H1 (cell line): Measurements from ENCODE around the gene CD151. TPM values are rescaled to one million over a fixed set of nuclear protein-coding genes. Genes with fewer than 3 reads are reported as not detected.
A peak's percentile ranks its signal among the peaks of the same experiment; 100 is the strongest.

Experiments used
- BACH1 ChIP-seq: IDR thresholded peaks from 2 replicates; pipeline ENCODE4 v1.6.1; 2012; ENCODE audit warnings: low read length, improper control_type of control experiment
- CBX8 ChIP-seq: fragments of 300-800, 300-1000 bp; sonication (generic); IDR thresholded peaks from 2 replicates; pipeline ENCODE4 v1.7.1; 2016; ENCODE audit warnings: low read depth, low read length, borderline replicate concordance
- CHD1 ChIP-seq: IDR thresholded peaks from 2 replicates; pipeline ENCODE4 v1.6.1; 2012; ENCODE audit warnings: low read depth, low read length, improper control_type of control experiment
- CREB1 ChIP-seq: IDR thresholded peaks from 2 replicates; pipeline ENCODE4 v1.6.1; 2012; ENCODE audit warnings: inconsistent platforms
- EGR1 ChIP-seq: IDR thresholded peaks from 2 replicates; pipeline ENCODE4 v1.6.1; 2011; ENCODE audit warnings: low read depth, low read length, borderline replicate concordance
- EZH2 ChIP-seq: fragments of 200-600 bp; sonication (generic); IDR thresholded peaks from 2 replicates; pipeline ENCODE4 v1.7.1; 2012; ENCODE audit warnings: low read depth, mild to moderate bottlenecking, moderate library complexity, low read length, inconsistent platforms; ENCODE audit not compliant: severe bottlenecking
- GABPA ChIP-seq: IDR thresholded peaks from 2 replicates; pipeline ENCODE4 v1.6.1; 2011; ENCODE audit warnings: mild to moderate bottlenecking, low read length, moderate library complexity, borderline replicate concordance; ENCODE audit not compliant: insufficient read depth
- HDAC2 ChIP-seq, 2 experiments: fragments of 300-600 bp in 1 of 2; sonication (generic) in 1 of 2; IDR thresholded peaks; 2 replicates each; pipeline ENCODE4 v1.6.1; 2011 to 2012; ENCODE audit warnings: low read depth in 2 of 2, low read length in 2 of 2, mild to moderate bottlenecking in 2 of 2, moderate library complexity in 2 of 2, borderline replicate concordance in 1 of 2, inconsistent platforms in 1 of 2
- KDM4A ChIP-seq: IDR thresholded peaks from one replicate; pipeline ENCODE4 v1.7.1; 2012; ENCODE audit warnings: low read depth, mild to moderate bottlenecking, moderate library complexity, low read length, inconsistent platforms; ENCODE audit not compliant: severe bottlenecking
- NANOG ChIP-seq: IDR thresholded peaks from 2 replicates; pipeline ENCODE4 v1.6.1; 2011; ENCODE audit warnings: low read length, low read depth, mild to moderate bottlenecking, inconsistent platforms; ENCODE audit not compliant: insufficient read depth, poor library complexity, severe bottlenecking
- PHF8 ChIP-seq: fragments of 200-600 bp; sonication (generic); conservative IDR thresholded peaks from 2 replicates; pipeline ENCODE4 v1.7.1; 2012; ENCODE audit warnings: low read depth, mild to moderate bottlenecking, inconsistent platforms, low read length, moderate library complexity
- POLR2A ChIP-seq, 2 experiments: IDR thresholded peaks; 1 replicate in 1 of 2; 2 replicates in 1 of 2; pipeline ENCODE4 v1.6.1; 2011; ENCODE audit warnings: low read depth in 2 of 2, low read length in 2 of 2, mild to moderate bottlenecking in 2 of 2; ENCODE audit errors: control extremely low read depth in 1 of 2
- RAD21 ChIP-seq, 2 experiments: IDR thresholded peaks in 1 of 2; conservative IDR thresholded peaks in 1 of 2; 2 replicates each; pipeline ENCODE4 v1.6.1; 2011; ENCODE audit warnings: low read depth in 2 of 2, low read length in 2 of 2, improper control_type of control experiment in 1 of 2, inconsistent platforms in 1 of 2, mild to moderate bottlenecking in 1 of 2, moderate library complexity in 1 of 2
- RFX5 ChIP-seq: IDR thresholded peaks from 2 replicates; pipeline ENCODE4 v1.6.1; 2011; ENCODE audit warnings: low read depth, low read length, improper control_type of control experiment, borderline replicate concordance
- SIN3A ChIP-seq, 2 experiments: IDR thresholded peaks in 1 of 2; conservative IDR thresholded peaks in 1 of 2; 2 replicates each; pipeline ENCODE4 v1.6.1; 2011 to 2012; ENCODE audit warnings: low read length in 2 of 2, improper control_type of control experiment in 1 of 2, low read depth in 1 of 2, mild to moderate bottlenecking in 1 of 2
- SP1 ChIP-seq: IDR thresholded peaks from 2 replicates; pipeline ENCODE4 v1.6.1; 2011; ENCODE audit warnings: low read depth, low read length
- SP2 ChIP-seq: IDR thresholded peaks from 2 replicates; pipeline ENCODE4 v1.6.1; 2012; ENCODE audit warnings: mild to moderate bottlenecking, low read length, inconsistent platforms
- SRF ChIP-seq: IDR thresholded peaks from 2 replicates; pipeline ENCODE4 v1.6.1; 2011; ENCODE audit warnings: mild to moderate bottlenecking, low read depth, low read length, moderate library complexity
- TAF7 ChIP-seq: optimal IDR thresholded peaks from 2 replicates; pipeline ENCODE3; 2011; ENCODE audit warnings: low read depth, mild to moderate bottlenecking, inconsistent platforms, low read length, moderate library complexity, borderline replicate concordance
- TBP ChIP-seq: IDR thresholded peaks from 2 replicates; pipeline ENCODE4 v1.6.1; 2011; ENCODE audit warnings: low read depth, low read length, improper control_type of control experiment
- TEAD4 ChIP-seq: IDR thresholded peaks from 2 replicates; pipeline ENCODE4 v1.6.1; 2012; ENCODE audit warnings: low read depth, low read length, inconsistent platforms, mixed read lengths
- USF2 ChIP-seq: IDR thresholded peaks from 2 replicates; pipeline ENCODE4 v1.6.1; 2011; ENCODE audit warnings: low read length, improper control_type of control experiment
- YY1 ChIP-seq: IDR thresholded peaks from 2 replicates; pipeline ENCODE4 v1.6.1; 2011; ENCODE audit warnings: low read depth, mild to moderate bottlenecking, low read length
- ZNF274 ChIP-seq: IDR thresholded peaks from 2 replicates; pipeline ENCODE4 v1.7.0; 2012; ENCODE audit warnings: low read length, borderline replicate concordance; ENCODE audit errors: extremely low read depth
- polyA plus RNA-seq, 7 experiments: library from polyadenylated mRNA; depleted of rRNA in 3 of 7; stranded (reverse) in 5 of 7; unstranded in 2 of 7; fragments of >200 nt in 5 of 7; fragments of 200-250 nt in 2 of 7; gene quantifications; 1 replicate in 5 of 7; 2 replicates in 1 of 7; 4 replicates in 1 of 7; pipeline versions ENCODE4 v1.2.1 to v1.2.3, GENCODE V29; 2011 to 2013; ENCODE audit warnings: missing spikeins in 2 of 7, mixed read lengths in 2 of 7
- total RNA-seq: library from RNA; stranded (reverse); fragmentation: NEBNext Ultra II Directional; extraction: Animal tissue kit (Norgen Biotek cat#: 25700); gene quantifications from 2 replicates; pipeline ENCODE4 v1.2.1, GENCODE V29; 2021

Gene CD151
- total and polyA plus RNA-seq, 2 of the 8 experiments (the other 6 are each of a cell fraction or from before 2014, with no cell fraction given), result 101 to 212 TPM

- TF ChIP-seq GABPA, result no peak
- no peak for TF ChIP-seq USF2
- no peak for TF ChIP-seq SP1
- no peak for TF ChIP-seq TAF7
- no peak for TF ChIP-seq SRF
- TF ChIP-seq EZH2, result no peak
- no peak for TF ChIP-seq HDAC2 (IDR thresholded peaks at IDR 0.05; ENCODE audit: borderline replicate concordance in 1 of 2, low read depth in 2 of 2, low read length in 2 of 2)
- 0 out of 2 replicates have a peak, but pooled peaks have one; percentile 10 for TF ChIP-seq YY1
- no peak for TF ChIP-seq CBX8
- TF ChIP-seq RFX5, result no peak
- TF ChIP-seq PHF8, result peak; percentile 20; the same call in 1 of the 2 replicates
- no peak for TF ChIP-seq TEAD4
- TF ChIP-seq RAD21 (IDR thresholded peaks at IDR 0.05 in 1 of 2, conservative IDR thresholded peaks at IDR 0.05 in 1 of 2; ENCODE audit: low read depth in 2 of 2, low read length in 2 of 2), result no peak
- TF ChIP-seq CREB1, result no peak
- TF ChIP-seq SP2, result no peak
- peak; percentile 69; the same call in 1 of the 2 replicates for TF ChIP-seq EGR1
- TF ChIP-seq TBP, result peak; percentile 33; the same call in 1 of the 2 replicates
- 0 out of 4 replicates have a peak, but pooled peaks of 1 of the 2 experiments have one; percentile 23 for TF ChIP-seq SIN3A (conservative IDR thresholded peaks at IDR 0.05 in 1 of 2, IDR thresholded peaks at IDR 0.05 in 1 of 2; ENCODE audit: low read depth in 1 of 2, low read length in 2 of 2)
- TF ChIP-seq BACH1, result no peak; the same call in 1 of the 2 replicates
- TF ChIP-seq ZNF274, result no peak
- TF ChIP-seq CHD1, result no peak
- TF ChIP-seq POLR2A (IDR thresholded peaks at IDR 0.05; ENCODE audit: control extremely low read depth in 1 of 2, low read depth in 2 of 2, low read length in 2 of 2), result no peak
- TF ChIP-seq NANOG, result no peak
- TF ChIP-seq KDM4A, result peak; percentile 38
These were observed at the start of gene CD151 (continued) for GRCh38 chr11:832529-833113.
